Neural progenitor cell (in vitro differentiated cells): ENCODE results near the gene CAV2.

ENCODE experiments used
- EZH2 ChIP-seq: fragments of 200-600 bp; sonication (generic); IDR thresholded peaks from 2 replicates; pipeline ENCODE4 v1.6.1; 2017; ENCODE audit warnings: antibody characterized with exemption, mild to moderate bottlenecking, moderate library complexity
- TF ChIP-seq, protein P1 (sequence below): fragments of 200-600 bp; sonication (generic); IDR thresholded peaks from 2 replicates; pipeline ENCODE4 v1.5.1; 2017; ENCODE audit warnings: antibody characterized with exemption, mild to moderate bottlenecking

GRCh38 chr7:116509982-116510579, 10.5 kb downstream of the CAV2 start:
- TF ChIP-seq, protein P1, sequence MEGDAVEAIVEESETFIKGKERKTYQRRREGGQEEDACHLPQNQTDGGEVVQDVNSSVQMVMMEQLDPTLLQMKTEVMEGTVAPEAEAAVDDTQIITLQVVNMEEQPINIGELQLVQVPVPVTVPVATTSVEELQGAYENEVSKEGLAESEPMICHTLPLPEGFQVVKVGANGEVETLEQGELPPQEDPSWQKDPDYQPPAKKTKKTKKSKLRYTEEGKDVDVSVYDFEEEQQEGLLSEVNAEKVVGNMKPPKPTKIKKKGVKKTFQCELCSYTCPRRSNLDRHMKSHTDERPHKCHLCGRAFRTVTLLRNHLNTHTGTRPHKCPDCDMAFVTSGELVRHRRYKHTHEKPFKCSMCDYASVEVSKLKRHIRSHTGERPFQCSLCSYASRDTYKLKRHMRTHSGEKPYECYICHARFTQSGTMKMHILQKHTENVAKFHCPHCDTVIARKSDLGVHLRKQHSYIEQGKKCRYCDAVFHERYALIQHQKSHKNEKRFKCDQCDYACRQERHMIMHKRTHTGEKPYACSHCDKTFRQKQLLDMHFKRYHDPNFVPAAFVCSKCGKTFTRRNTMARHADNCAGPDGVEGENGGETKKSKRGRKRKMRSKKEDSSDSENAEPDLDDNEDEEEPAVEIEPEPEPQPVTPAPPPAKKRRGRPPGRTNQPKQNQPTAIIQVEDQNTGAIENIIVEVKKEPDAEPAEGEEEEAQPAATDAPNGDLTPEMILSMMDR: no peak
- no peak for TF ChIP-seq EZH2
